WTC11 (cell line): ENCODE measurements around the gene MAPK14. TPM values are rescaled to one million over a fixed set of nuclear protein-coding genes. Genes with fewer than 3 reads are reported as not detected.

Experiments
- ATAC-seq: fragments of 200-7000 bp; cut with Tn5 transposase; 2 replicates; pipeline ENCODE4 v1.10.0; 2021; ENCODE audit warnings: mild to moderate bottlenecking, moderate library complexity
- CTCF ChIA-PET: fragments of 300-600 bp; sonication (Branson Sonifier 250); formaldehyde crosslinking; loops from one replicate; lab custom pipeline; 2021; ENCODE audit warnings: antibody characterized with exemption; lab: Charles Lee
- POLR2A ChIA-PET: fragments of 350-600 bp; sonication (Branson Sonifier 250); formaldehyde crosslinking; loops from one replicate; lab custom pipeline; 2021; ENCODE audit warnings: antibody characterized with exemption; lab: Charles Lee
- DNase-seq: peaks from one replicate; pipeline ENCODE4 v3.0.0; 2021; ENCODE audit warnings: low spot score
- H3K27ac Mint-ChIP-seq: 2 replicates; pipeline ENCODE4 v1.8.0; 2021; ENCODE audit warnings: mixed read lengths
- H3K27me3 Mint-ChIP-seq: 2 replicates; pipeline ENCODE4 v1.8.0; 2021; ENCODE audit warnings: low read depth, mild to moderate bottlenecking, moderate library complexity, mixed read lengths
- H3K36me3 Mint-ChIP-seq: 2 replicates; pipeline ENCODE4 v1.8.0; 2021; ENCODE audit warnings: mixed read lengths
- H3K4me1 Mint-ChIP-seq: 2 replicates; pipeline ENCODE4 v1.8.0; 2022; ENCODE audit warnings: mixed read lengths
- H3K4me3 Mint-ChIP-seq: 2 replicates; pipeline ENCODE4 v1.8.0; 2021; ENCODE audit warnings: mild to moderate bottlenecking, moderate library complexity, mixed read lengths
- H3K9me3 Mint-ChIP-seq: 2 replicates; pipeline ENCODE4 v1.8.0; 2021; ENCODE audit warnings: mixed read lengths
- CREB1 ChIP-seq: sonication (generic); formaldehyde crosslinking; IDR thresholded peaks from 2 replicates; pipeline ENCODE4 v1.8.0; 2023; ENCODE audit warnings: mild to moderate bottlenecking, missing genetic modification reagents
- CREM ChIP-seq: sonication (generic); formaldehyde crosslinking; IDR thresholded peaks from 2 replicates; pipeline ENCODE4 v1.8.1; 2022; ENCODE audit warnings: mild to moderate bottlenecking, missing genetic modification reagents, moderate library complexity
- CTCF ChIP-seq: fragments of 200-600 bp; IDR thresholded peaks from 2 replicates; pipeline ENCODE4 v1.8.0; 2022; ENCODE audit warnings: antibody characterized with exemption
- ELF4 ChIP-seq: sonication (generic); formaldehyde crosslinking; IDR thresholded peaks from 2 replicates; pipeline ENCODE4 v1.8.1; 2022; ENCODE audit warnings: low read depth, mild to moderate bottlenecking, moderate library complexity, missing genetic modification reagents
- GTF2I ChIP-seq: fragments of 250-450 bp; sonication (Bioruptor Pico); conservative IDR thresholded peaks from 2 replicates; pipeline ENCODE4 v1.4.0; 2021; ENCODE audit warnings: mild to moderate bottlenecking
- HMGA2 ChIP-seq: fragments of 250-450 bp; sonication (Bioruptor Pico); IDR thresholded peaks from 2 replicates; pipeline ENCODE4 v1.4.0; 2021; ENCODE audit warnings: mild to moderate bottlenecking, moderate library complexity
- IRF1 ChIP-seq: sonication (generic); formaldehyde crosslinking; IDR thresholded peaks from 2 replicates; pipeline ENCODE4 v1.8.0; 2023; ENCODE audit warnings: missing genetic modification reagents
- IRF2 ChIP-seq: sonication (generic); formaldehyde crosslinking; IDR thresholded peaks from 2 replicates; pipeline ENCODE4 v1.8.0; 2022; ENCODE audit warnings: low read depth, missing genetic modification reagents, borderline replicate concordance
- KAT7 ChIP-seq: sonication (generic); formaldehyde crosslinking; IDR thresholded peaks from 2 replicates; pipeline ENCODE4 v1.8.1; 2023; ENCODE audit warnings: missing genetic modification reagents, mild to moderate bottlenecking, borderline replicate concordance
- MXD4 ChIP-seq: fragments of 250-450 bp; sonication (Bioruptor Pico); IDR thresholded peaks from 2 replicates; pipeline ENCODE4 v1.8.0; 2021; ENCODE audit warnings: mild to moderate bottlenecking, moderate library complexity, borderline replicate concordance
- NFYB ChIP-seq: sonication (generic); formaldehyde crosslinking; conservative IDR thresholded peaks from 2 replicates; pipeline ENCODE4 v1.8.0; 2022; ENCODE audit warnings: low read depth, missing genetic modification reagents
- NR1H2 ChIP-seq: sonication (generic); formaldehyde crosslinking; IDR thresholded peaks from 2 replicates; pipeline ENCODE4 v1.9.0; 2021; ENCODE audit warnings: mild to moderate bottlenecking, moderate library complexity, missing genetic modification reagents
- TCF7 ChIP-seq: sonication (generic); formaldehyde crosslinking; IDR thresholded peaks from 2 replicates; pipeline ENCODE4 v1.8.0; 2022; ENCODE audit warnings: mild to moderate bottlenecking, low read depth, missing genetic modification reagents, moderate library complexity
- TEAD4 ChIP-seq: sonication (generic); formaldehyde crosslinking; IDR thresholded peaks from 2 replicates; pipeline ENCODE4 v1.8.0; 2022; ENCODE audit warnings: mild to moderate bottlenecking, missing genetic modification reagents
- ZMAT4 ChIP-seq: fragments of 250-450 bp; sonication (Bioruptor Pico); IDR thresholded peaks from 2 replicates; pipeline ENCODE4 v1.9.0; 2021; ENCODE audit warnings: mild to moderate bottlenecking
- ZNF232 ChIP-seq: sonication (generic); formaldehyde crosslinking; IDR thresholded peaks from 2 replicates; pipeline ENCODE4 v1.8.0; 2022; ENCODE audit warnings: mild to moderate bottlenecking, missing genetic modification reagents
- ZNF263 ChIP-seq: sonication (generic); formaldehyde crosslinking; IDR thresholded peaks from 2 replicates; pipeline ENCODE4 v1.8.1; 2022; ENCODE audit warnings: low read depth, mild to moderate bottlenecking, moderate library complexity, missing genetic modification reagents
- ZNF416 ChIP-seq: fragments of 250-450 bp; sonication (Bioruptor Pico); IDR thresholded peaks from 2 replicates; pipeline ENCODE4 v1.9.0; 2021; ENCODE audit warnings: mild to moderate bottlenecking, inconsistent platforms
- ZSCAN18 ChIP-seq: fragments of 250-450 bp; sonication (Bioruptor Pico); IDR thresholded peaks from 2 replicates; pipeline ENCODE4 v2.1.2; 2022; ENCODE audit warnings: mild to moderate bottlenecking, moderate library complexity
- total RNA-seq: library from RNA; stranded (reverse); gene quantifications from 3 replicates; pipeline ENCODE4 v1.2.3, GENCODE V29; 2021
- TF ChIP-seq, protein P1 (sequence below): sonication (generic); formaldehyde crosslinking; IDR thresholded peaks from 2 replicates; pipeline ENCODE4 v1.8.0; 2022; ENCODE audit warnings: mild to moderate bottlenecking, missing genetic modification reagents
- TF ChIP-seq, protein P2 (sequence below): sonication (generic); formaldehyde crosslinking; IDR thresholded peaks from 2 replicates; pipeline ENCODE4 v1.8.1; 2022; ENCODE audit warnings: mild to moderate bottlenecking, moderate library complexity, missing genetic modification reagents
- TF ChIP-seq, protein P3 (sequence below): sonication (generic); formaldehyde crosslinking; IDR thresholded peaks from 2 replicates; pipeline ENCODE4 v1.8.0; 2023; ENCODE audit warnings: missing genetic modification reagents, mild to moderate bottlenecking, borderline replicate concordance

Gene MAPK14
- total RNA-seq, 1 experiment from 2014 or later: 34.0 TPM

DNA sequence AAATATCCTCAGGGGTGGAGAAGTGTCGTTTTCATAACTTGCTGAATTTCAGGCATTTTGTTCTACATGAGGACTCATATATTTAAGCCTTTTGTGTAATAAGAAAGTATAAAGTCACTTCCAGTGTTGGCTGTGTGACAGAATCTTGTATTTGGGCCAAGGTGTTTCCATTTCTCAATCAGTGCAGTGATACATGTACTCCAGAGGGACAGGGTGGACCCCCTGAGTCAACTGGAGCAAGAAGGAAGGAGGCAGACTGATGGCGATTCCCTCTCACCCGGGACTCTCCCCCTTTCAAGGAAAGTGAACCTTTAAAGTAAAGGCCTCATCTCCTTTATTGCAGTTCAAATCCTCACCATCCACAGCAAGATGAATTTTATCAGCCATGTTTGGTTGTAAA lies 82.4 kb downstream of the MAPK14 start:
- Mint-ChIP-seq H3K36me3 (peaks cover 14% of the 10 kb centered on the region; the same call in 1 of the 2 replicates), H3K27ac (no peak overlapping the region), H3K9me3 (no peaks in the 10 kb centered on the region)
- POLR2A ChIA-PET: no interaction called here
- CTCF ChIA-PET: no interaction called here
- DNase-seq (no peak), ATAC-seq (no peak)
- TF ChIP-seq ZSCAN18 (CRISPR knock-in tag): no peak
- no peak for TF ChIP-seq ELF4 (CRISPR knock-in tag)
- no peak for TF ChIP-seq IRF1 (CRISPR knock-in tag)
- no peak for TF ChIP-seq ZNF232 (CRISPR knock-in tag)
- no peak for TF ChIP-seq KAT7 (CRISPR knock-in tag)
- TF ChIP-seq IRF2 (CRISPR knock-in tag): no peak
- no peak for TF ChIP-seq CREB1 (CRISPR knock-in tag)
- TF ChIP-seq, protein P1, sequence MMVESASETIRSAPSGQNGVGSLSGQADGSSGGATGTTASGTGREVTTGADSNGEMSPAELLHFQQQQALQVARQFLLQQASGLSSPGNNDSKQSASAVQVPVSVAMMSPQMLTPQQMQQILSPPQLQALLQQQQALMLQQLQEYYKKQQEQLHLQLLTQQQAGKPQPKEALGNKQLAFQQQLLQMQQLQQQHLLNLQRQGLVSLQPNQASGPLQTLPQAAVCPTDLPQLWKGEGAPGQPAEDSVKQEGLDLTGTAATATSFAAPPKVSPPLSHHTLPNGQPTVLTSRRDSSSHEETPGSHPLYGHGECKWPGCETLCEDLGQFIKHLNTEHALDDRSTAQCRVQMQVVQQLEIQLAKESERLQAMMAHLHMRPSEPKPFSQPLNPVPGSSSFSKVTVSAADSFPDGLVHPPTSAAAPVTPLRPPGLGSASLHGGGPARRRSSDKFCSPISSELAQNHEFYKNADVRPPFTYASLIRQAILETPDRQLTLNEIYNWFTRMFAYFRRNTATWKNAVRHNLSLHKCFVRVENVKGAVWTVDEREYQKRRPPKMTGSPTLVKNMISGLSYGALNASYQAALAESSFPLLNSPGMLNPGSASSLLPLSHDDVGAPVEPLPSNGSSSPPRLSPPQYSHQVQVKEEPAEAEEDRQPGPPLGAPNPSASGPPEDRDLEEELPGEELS (CRISPR knock-in tag): no peak
- TF ChIP-seq ZMAT4 (CRISPR knock-in tag): no peak
- TF ChIP-seq TCF7 (CRISPR knock-in tag): no peak
- TF ChIP-seq NR1H2 (CRISPR knock-in tag): no peak
- TF ChIP-seq HMGA2 (CRISPR knock-in tag): no peak
- no peak for TF ChIP-seq ZNF263 (CRISPR knock-in tag)
- no peak for TF ChIP-seq CTCF
- TF ChIP-seq, protein P2, sequence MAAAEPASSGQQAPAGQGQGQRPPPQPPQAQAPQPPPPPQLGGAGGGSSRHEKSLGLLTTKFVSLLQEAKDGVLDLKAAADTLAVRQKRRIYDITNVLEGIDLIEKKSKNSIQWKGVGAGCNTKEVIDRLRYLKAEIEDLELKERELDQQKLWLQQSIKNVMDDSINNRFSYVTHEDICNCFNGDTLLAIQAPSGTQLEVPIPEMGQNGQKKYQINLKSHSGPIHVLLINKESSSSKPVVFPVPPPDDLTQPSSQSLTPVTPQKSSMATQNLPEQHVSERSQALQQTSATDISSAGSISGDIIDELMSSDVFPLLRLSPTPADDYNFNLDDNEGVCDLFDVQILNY (CRISPR knock-in tag): no peak
- TF ChIP-seq TEAD4: no peak
- TF ChIP-seq CREM (CRISPR knock-in tag): no peak
- no peak for TF ChIP-seq ZNF416 (CRISPR knock-in tag)
- no peak for TF ChIP-seq NFYB (CRISPR knock-in tag)
- TF ChIP-seq, all 79 proteins: peak for 0
- Mint-ChIP-seq H3K4me3 (no peak overlapping the region), H3K27me3 (no peaks in the 10 kb centered on the region), H3K4me1 (peaks cover 12% of the 10 kb centered on the region)

- ATAC-seq: no peak
- Mint-ChIP-seq H3K4me1 (peaks cover 13% of the 10 kb centered on the region), H3K9me3 (no peaks in the 10 kb centered on the region), H3K36me3 (peaks cover 14% of the 10 kb centered on the region; the same call in 1 of the 2 replicates), H3K27ac (no peak overlapping the region; the same call in 1 of the 2 replicates), H3K4me3 (no peak overlapping the region), H3K27me3 (no peaks in the 10 kb centered on the region)
- ChIA-PET CTCF (interaction anchor here (0.9 kb wide), 1 partner anchor 10 kb away, joined by 3 read pairs; no protein-coding TSS in a partner anchor), POLR2A (no interaction called here)
- no peak for DNase-seq
- TF ChIP-seq ZSCAN18 (CRISPR knock-in tag) (no peak), TCF7 (CRISPR knock-in tag) (no peak), MXD4 (CRISPR knock-in tag) (no peak), GTF2I (CRISPR knock-in tag) (no peak), ELF4 (CRISPR knock-in tag) (no peak), CREB1 (CRISPR knock-in tag) (no peak)
- TF ChIP-seq, protein P3, sequence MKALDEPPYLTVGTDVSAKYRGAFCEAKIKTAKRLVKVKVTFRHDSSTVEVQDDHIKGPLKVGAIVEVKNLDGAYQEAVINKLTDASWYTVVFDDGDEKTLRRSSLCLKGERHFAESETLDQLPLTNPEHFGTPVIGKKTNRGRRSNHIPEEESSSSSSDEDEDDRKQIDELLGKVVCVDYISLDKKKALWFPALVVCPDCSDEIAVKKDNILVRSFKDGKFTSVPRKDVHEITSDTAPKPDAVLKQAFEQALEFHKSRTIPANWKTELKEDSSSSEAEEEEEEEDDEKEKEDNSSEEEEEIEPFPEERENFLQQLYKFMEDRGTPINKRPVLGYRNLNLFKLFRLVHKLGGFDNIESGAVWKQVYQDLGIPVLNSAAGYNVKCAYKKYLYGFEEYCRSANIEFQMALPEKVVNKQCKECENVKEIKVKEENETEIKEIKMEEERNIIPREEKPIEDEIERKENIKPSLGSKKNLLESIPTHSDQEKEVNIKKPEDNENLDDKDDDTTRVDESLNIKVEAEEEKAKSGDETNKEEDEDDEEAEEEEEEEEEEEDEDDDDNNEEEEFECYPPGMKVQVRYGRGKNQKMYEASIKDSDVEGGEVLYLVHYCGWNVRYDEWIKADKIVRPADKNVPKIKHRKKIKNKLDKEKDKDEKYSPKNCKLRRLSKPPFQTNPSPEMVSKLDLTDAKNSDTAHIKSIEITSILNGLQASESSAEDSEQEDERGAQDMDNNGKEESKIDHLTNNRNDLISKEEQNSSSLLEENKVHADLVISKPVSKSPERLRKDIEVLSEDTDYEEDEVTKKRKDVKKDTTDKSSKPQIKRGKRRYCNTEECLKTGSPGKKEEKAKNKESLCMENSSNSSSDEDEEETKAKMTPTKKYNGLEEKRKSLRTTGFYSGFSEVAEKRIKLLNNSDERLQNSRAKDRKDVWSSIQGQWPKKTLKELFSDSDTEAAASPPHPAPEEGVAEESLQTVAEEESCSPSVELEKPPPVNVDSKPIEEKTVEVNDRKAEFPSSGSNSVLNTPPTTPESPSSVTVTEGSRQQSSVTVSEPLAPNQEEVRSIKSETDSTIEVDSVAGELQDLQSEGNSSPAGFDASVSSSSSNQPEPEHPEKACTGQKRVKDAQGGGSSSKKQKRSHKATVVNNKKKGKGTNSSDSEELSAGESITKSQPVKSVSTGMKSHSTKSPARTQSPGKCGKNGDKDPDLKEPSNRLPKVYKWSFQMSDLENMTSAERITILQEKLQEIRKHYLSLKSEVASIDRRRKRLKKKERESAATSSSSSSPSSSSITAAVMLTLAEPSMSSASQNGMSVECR (CRISPR knock-in tag): no peak
These were observed 83.3 kb downstream of the MAPK14 start for GRCh38 chr6:36110863-36111262.
